Lung (tissue), 12 donors: ENCODE data around the gene TMPRSS12. TPM values are rescaled to one million over a fixed set of nuclear protein-coding genes. Genes with fewer than 3 reads are reported as not detected.
"Not testable (repeated sequence)": the region's sequence is repeated elsewhere in the genome, so short reads cannot be mapped to it uniquely, and the experiment has no call there.

Experiments
- ATAC-seq: fragments of 200-7000 bp; cut with Tn5 transposase; one replicate; pipeline ENCODE4 v1.9.1; 2020; ENCODE audit warnings: moderate number of reproducible peaks; ENCODE audit not compliant: insufficient read depth, low FRiP score
- DNase-seq, 3 donors: peaks; one replicate each; pipeline ENCODE4 v3.0.0-alpha.2; 2013 to 2017
- H3K27ac ChIP-seq, 2 donors: one replicate each; pipeline ENCODE4 v1.5.1; 2013; ENCODE audit warnings: mild to moderate bottlenecking in 2 of 2, moderate library complexity in 2 of 2, control low read depth in 1 of 2, inconsistent platforms in 1 of 2, low read depth in 1 of 2, low read length in 1 of 2
- H3K27me3 ChIP-seq, 3 donors: one replicate each; pipeline ENCODE4 v1.5.1; 2013; ENCODE audit warnings: low read length in 2 of 3; ENCODE audit not compliant: control insufficient read depth in 3 of 3, insufficient read depth in 3 of 3
- H3K36me3 ChIP-seq, 4 donors: one replicate each; pipeline ENCODE4 v1.5.1; 2013; ENCODE audit warnings: low read length in 4 of 4, mild to moderate bottlenecking in 1 of 4, moderate library complexity in 1 of 4; ENCODE audit not compliant: control insufficient read depth in 4 of 4, insufficient read depth in 4 of 4
- H3K4me1 ChIP-seq, 5 donors: one replicate each; pipeline ENCODE4 v1.5.1; 2013; ENCODE audit warnings: low read length in 5 of 5, mild to moderate bottlenecking in 2 of 5, moderate library complexity in 1 of 5; ENCODE audit not compliant: control insufficient read depth in 5 of 5, insufficient read depth in 5 of 5
- H3K4me3 ChIP-seq: one replicate; pipeline ENCODE4 v1.5.1; 2013; ENCODE audit warnings: mild to moderate bottlenecking, control low read depth, moderate library complexity
- H3K9ac ChIP-seq, 2 donors: one replicate each; pipeline ENCODE4 v1.5.1; 2013; ENCODE audit warnings: low read length in 2 of 2, control low read depth in 1 of 2; ENCODE audit not compliant: insufficient read depth in 1 of 2
- H3K9me3 ChIP-seq, 4 donors: one replicate each; pipeline ENCODE4 v1.5.1; 2013; ENCODE audit warnings: low read length in 3 of 4, mild to moderate bottlenecking in 1 of 4, moderate library complexity in 1 of 4; ENCODE audit not compliant: control insufficient read depth in 4 of 4, insufficient read depth in 3 of 4
- CTCF ChIP-seq: IDR thresholded peaks from 2 replicates; pipeline ENCODE4 v1.5.1; 2012; ENCODE audit warnings: mild to moderate bottlenecking; ENCODE audit errors: control extremely low read depth, extremely low read depth
- WGBS, 2 donors: extraction: QIAGEN DNeasy Blood & Tissue Kit; methylation state at CpG; one replicate each; pipeline ENCODE4 v1.1.7; 2013; 5-methylcytosine and 5-hydroxymethylcytosine counted together
- polyA plus RNA-seq, 2 donors: library from polyadenylated mRNA; stranded (reverse); fragments of 200-250 nt; gene quantifications; one replicate each; pipeline ENCODE4 v1.2.1, GENCODE V29; 2013
- total RNA-seq, 2 donors: library from RNA; depleted of rRNA in 1 of 2; stranded (reverse); fragments of >200 nt in 1 of 2; gene quantifications; one replicate each; pipeline ENCODE4 v1.2.1, GENCODE V29; 2014 to 2021
- donor health status: control.
- donor health status: control.
- donor health status: Bipolar disorder and iron deficiency.
- donor health status: healthy.
- donor health status: DM: yes; HTN: yes; CAD: no.

Gene TMPRSS12
- total and polyA plus RNA-seq, 4 donors: not detected

- no peak overlapping the region for H3K4me3 ChIP-seq
- H3K9ac ChIP-seq: peak overlapping the region in 1 of 2 donors; percentile 74
- whole genome bisulfite sequencing, 2 donors: 36 to 40% methylated on average over 1 of the region's 1 CpG
- no peak for TF ChIP-seq CTCF
- H3K27me3 ChIP-seq: no peaks in the 10 kb centered on the region
- ATAC-seq (no peak), DNase-seq (no peak)
- H3K27ac ChIP-seq: peak overlapping the region in 1 of 2 donors; percentile 47
- no peaks in the 10 kb centered on the region for H3K9me3 ChIP-seq
- H3K36me3 ChIP-seq: peaks cover 0 to 7% (median 0%) of the 10 kb centered on the region in 4 donors
- H3K4me1 ChIP-seq: peaks cover 5 to 51% (median 10%) of the 10 kb centered on the region in 5 donors
Observed at GRCh38 chr12:50925920-50926319, 83.2 kb downstream of the TMPRSS12 start.

- Histone ChIP-seq H3K4me1 (peaks cover 5 to 51% (median 10%) of the 10 kb centered on the region in 5 donors), H3K36me3 (peaks cover 0 to 7% (median 0%) of the 10 kb centered on the region in 4 donors), H3K9me3 (no peaks in the 10 kb centered on the region), H3K4me3 (peak overlapping the region; percentile 37), H3K9ac (peak overlapping the region; percentile 34 to 74), H3K27me3 (no peaks in the 10 kb centered on the region), H3K27ac (no peak overlapping the region)
- DNase-seq (peak in 1 of 3 donors; percentile 12), ATAC-seq (no peak)
- 38 to 42% methylated on average over 1 of the region's 1 CpG for WGBS, 2 donors
- TF ChIP-seq CTCF: no peak
Observed at GRCh38 chr12:50926415-50926814, 83.7 kb downstream of the TMPRSS12 start.

- peak overlapping the region; percentile 34 to 74 for H3K9ac ChIP-seq
- not testable (repeated sequence) for ATAC-seq, H3K27me3 ChIP-seq, DNase-seq, H3K9me3 ChIP-seq
- peaks cover 0 to 11% (median 1%) of the 10 kb centered on the region in 4 donors for H3K36me3 ChIP-seq
- H3K4me1 ChIP-seq: peaks cover 5 to 51% (median 10%) of the 10 kb centered on the region in 5 donors
- peak overlapping the region in 1 of 2 donors; percentile 56 for H3K27ac ChIP-seq
- 30 to 41% methylated on average over 3 of the region's 3 CpGs for WGBS, 2 donors
- H3K4me3 ChIP-seq: peak overlapping the region; percentile 31
Observed at GRCh38 chr12:50926932-50927331, 84.2 kb downstream of the TMPRSS12 start.

- peak overlapping the region in 1 of 2 donors; percentile 73 for H3K9ac ChIP-seq
- no peaks in the 10 kb centered on the region for H3K27me3 ChIP-seq
- no peak for TF ChIP-seq CTCF
- ATAC-seq (no peak), DNase-seq (no peak)
- no peak overlapping the region for H3K27ac ChIP-seq
- peak overlapping the region; percentile 31 for H3K4me3 ChIP-seq
- peaks cover 3 to 48% (median 9%) of the 10 kb centered on the region in 5 donors for H3K4me1 ChIP-seq
- no peaks in the 10 kb centered on the region for H3K9me3 ChIP-seq
- 36 to 65% methylated on average over 2 of the region's 2 CpGs for WGBS, 2 donors
- H3K36me3 ChIP-seq: peaks cover 0 to 12% (median 1%) of the 10 kb centered on the region in 4 donors
Observed at GRCh38 chr12:50927356-50927755, 84.6 kb downstream of the TMPRSS12 start.
